Transverse colon (tissue), 4 donors: ENCODE measurements around the gene KRTAP5-1. TPM values are rescaled to one million over a fixed set of nuclear protein-coding genes. Genes with fewer than 3 reads are reported as not detected.

Experiments
- DNase-seq: peaks from one replicate; pipeline ENCODE4 v3.0.0-alpha.2; 2019
- H3K27ac ChIP-seq, 4 donors: fragments of 200-600 bp; sonication (generic); 2 replicates each; pipeline ENCODE4 v1.5.1; 2016 to 2018; ENCODE audit warnings: inconsistent platforms in 4 of 4
- H3K27me3 ChIP-seq: fragments of 200-600 bp; sonication (generic); 2 replicates; pipeline ENCODE4 v1.5.1; 2017; ENCODE audit warnings: inconsistent platforms
- H3K36me3 ChIP-seq, 4 donors: fragments of 200-600 bp; sonication (generic); 2 replicates each; pipeline ENCODE4 v1.5.1; 2017 to 2019; ENCODE audit warnings: inconsistent platforms in 4 of 4
- H3K4me1 ChIP-seq, 4 donors: fragments of 200-600 bp; sonication (generic); 2 replicates each; pipeline ENCODE4 v1.5.1; 2017 to 2020; ENCODE audit warnings: inconsistent platforms in 4 of 4
- H3K4me3 ChIP-seq, 4 donors: fragments of 200-600 bp; sonication (generic); 1 replicate in 1 of 4; 2 replicates in 3 of 4; pipeline versions ENCODE4 v1.5.1 to v1.6.1; 2017 to 2019; ENCODE audit warnings: inconsistent platforms in 4 of 4
- H3K9me3 ChIP-seq, 2 donors: fragments of 200-600 bp; sonication (generic); 2 replicates each; pipeline ENCODE4 v1.5.1; 2017 to 2019; ENCODE audit warnings: inconsistent platforms in 2 of 2
- EP300 ChIP-seq: sonication (generic); formaldehyde crosslinking; IDR thresholded peaks from one replicate; pipeline ENCODE4 v1.6.1; 2017; ENCODE audit warnings: antibody characterized with exemption, low read depth
- POLR2A ChIP-seq: fragments of 450-650 bp; IDR thresholded peaks from one replicate; pipeline ENCODE4 v1.6.1; 2016; ENCODE audit warnings: antibody characterized with exemption, mild to moderate bottlenecking, moderate library complexity
- POLR2AphosphoS5 ChIP-seq, 3 donors: sonication (generic); formaldehyde crosslinking; IDR thresholded peaks; one replicate each; pipeline ENCODE4 v1.6.1; 2016; ENCODE audit warnings: antibody characterized with exemption in 3 of 3
- WGBS, 2 donors: methylation state at CpG; one replicate each; pipeline ENCODE4 v1.1.5; 2018; ENCODE audit warnings: low coverage in 1 of 2; 5-methylcytosine and 5-hydroxymethylcytosine counted together
- in situ Hi-C, 4 donors: fragments of 200-750 bp; cut with MboI; loops; one replicate each; pipeline versions ENCODE4 v1.15.0 to v1.15.1; 2017; ENCODE audit warnings: low sequenced_read_pairs in 3 of 4, low pct_ligation_motif_present in 1 of 4, low pct_unique_long_range_greater_than_20kb in 1 of 4
- intact Hi-C: fragments of 100-400 bp; cut with DNase I; formaldehyde crosslinking; loops from one replicate; pipeline ENCODE4 v1.15.1; 2023; ENCODE audit warnings: low total_unique reads
- total RNA-seq, 4 donors: library from RNA; depleted of rRNA; stranded (reverse); fragments of >200 nt; gene quantifications; one replicate each; pipeline ENCODE4 v1.1.0, GENCODE V29; 2016
- TF ChIP-seq, protein P1 (sequence below), 5 experiments: fragments of 200-600 bp in 3 of 5; fragments of 450-650 bp in 2 of 5; sonication (generic) in 3 of 5; IDR thresholded peaks; 1 replicate in 2 of 5; 2 replicates in 3 of 5; pipeline ENCODE4 v1.5.1; 2016 to 2017; ENCODE audit warnings: antibody characterized with exemption in 5 of 5, inconsistent platforms in 3 of 5, mild to moderate bottlenecking in 2 of 5, moderate library complexity in 1 of 5

KRTAP5-1 gene
- total RNA-seq, 4 donors from 2014 or later = not detected

DNA sequence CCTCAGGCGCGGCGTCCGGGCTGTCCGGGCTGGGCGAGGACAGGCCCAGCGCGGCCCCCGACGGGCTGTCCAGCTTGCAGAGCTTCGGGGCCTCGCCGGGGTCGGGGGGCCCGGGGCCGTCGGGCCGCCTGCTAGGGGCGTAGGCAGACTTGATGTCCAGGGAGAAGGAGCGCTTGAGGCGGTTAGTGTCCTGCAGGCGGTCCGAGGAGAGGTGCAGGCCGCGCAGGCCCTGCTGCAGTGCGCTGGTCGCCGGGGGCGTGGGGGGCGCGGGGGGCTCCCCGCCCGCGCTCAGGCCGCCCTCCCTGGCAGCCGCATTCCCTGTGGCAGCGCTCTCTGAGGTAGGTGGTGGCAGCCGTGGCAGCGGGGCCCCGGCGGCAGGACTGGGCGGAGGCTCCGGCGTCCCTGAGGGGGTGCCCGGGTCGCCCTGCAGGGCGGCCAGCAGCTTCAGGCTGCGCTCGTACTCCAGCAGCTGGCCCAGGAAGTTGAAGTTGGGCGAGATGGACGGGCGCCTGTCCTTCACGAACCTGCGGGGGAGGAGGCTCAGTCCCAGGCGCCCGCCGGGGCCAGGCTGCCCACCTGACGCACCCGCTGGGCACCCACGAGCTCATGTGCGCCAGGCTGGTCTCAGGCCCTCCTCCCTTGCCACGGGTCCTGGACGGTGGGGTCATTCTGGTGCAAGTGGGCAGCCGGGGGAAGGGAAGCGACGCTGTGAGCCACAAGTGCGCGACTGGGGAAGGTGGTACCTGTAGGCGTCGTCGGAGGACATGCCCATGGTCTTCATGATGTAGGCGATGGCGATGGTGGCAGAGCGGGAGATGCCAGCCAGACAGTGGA is 27.8 kb downstream of the KRTAP5-1 start:
- Histone ChIP-seq H3K4me3 (no peak overlapping the region), H3K4me1 (peaks cover 32 to 49% (median 39%) of the 10 kb centered on the region in 4 donors), H3K9me3 (no peaks in the 10 kb centered on the region), H3K27me3 (no peaks in the 10 kb centered on the region), H3K27ac (peak overlapping the region; percentile 84 to 98 (median 90)), H3K36me3 (peaks cover 0 to 6% (median 0%) of the 10 kb centered on the region in 4 donors)
- 93% methylated on average over 45 of the region's 74 CpGs; no CpG with 5 or more reads in 1 of the 2 donors for WGBS, 2 donors
- no peak for DNase-seq
- TF ChIP-seq POLR2AphosphoS5 (IDR thresholded peaks at IDR 0.05) = no peak
- no peak for TF ChIP-seq EP300
- TF ChIP-seq POLR2A = no peak
- TF ChIP-seq, protein P1, sequence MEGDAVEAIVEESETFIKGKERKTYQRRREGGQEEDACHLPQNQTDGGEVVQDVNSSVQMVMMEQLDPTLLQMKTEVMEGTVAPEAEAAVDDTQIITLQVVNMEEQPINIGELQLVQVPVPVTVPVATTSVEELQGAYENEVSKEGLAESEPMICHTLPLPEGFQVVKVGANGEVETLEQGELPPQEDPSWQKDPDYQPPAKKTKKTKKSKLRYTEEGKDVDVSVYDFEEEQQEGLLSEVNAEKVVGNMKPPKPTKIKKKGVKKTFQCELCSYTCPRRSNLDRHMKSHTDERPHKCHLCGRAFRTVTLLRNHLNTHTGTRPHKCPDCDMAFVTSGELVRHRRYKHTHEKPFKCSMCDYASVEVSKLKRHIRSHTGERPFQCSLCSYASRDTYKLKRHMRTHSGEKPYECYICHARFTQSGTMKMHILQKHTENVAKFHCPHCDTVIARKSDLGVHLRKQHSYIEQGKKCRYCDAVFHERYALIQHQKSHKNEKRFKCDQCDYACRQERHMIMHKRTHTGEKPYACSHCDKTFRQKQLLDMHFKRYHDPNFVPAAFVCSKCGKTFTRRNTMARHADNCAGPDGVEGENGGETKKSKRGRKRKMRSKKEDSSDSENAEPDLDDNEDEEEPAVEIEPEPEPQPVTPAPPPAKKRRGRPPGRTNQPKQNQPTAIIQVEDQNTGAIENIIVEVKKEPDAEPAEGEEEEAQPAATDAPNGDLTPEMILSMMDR (IDR thresholded peaks at IDR 0.05) = no peak
- intact Hi-C loops = no loop called here
- in situ Hi-C loops = no loop called here

- no peak for DNase-seq
- intact Hi-C loops = no loop called here
These were observed 28.7 kb downstream of the KRTAP5-1 start for GRCh38 chr11:1556278-1556902.

DNA sequence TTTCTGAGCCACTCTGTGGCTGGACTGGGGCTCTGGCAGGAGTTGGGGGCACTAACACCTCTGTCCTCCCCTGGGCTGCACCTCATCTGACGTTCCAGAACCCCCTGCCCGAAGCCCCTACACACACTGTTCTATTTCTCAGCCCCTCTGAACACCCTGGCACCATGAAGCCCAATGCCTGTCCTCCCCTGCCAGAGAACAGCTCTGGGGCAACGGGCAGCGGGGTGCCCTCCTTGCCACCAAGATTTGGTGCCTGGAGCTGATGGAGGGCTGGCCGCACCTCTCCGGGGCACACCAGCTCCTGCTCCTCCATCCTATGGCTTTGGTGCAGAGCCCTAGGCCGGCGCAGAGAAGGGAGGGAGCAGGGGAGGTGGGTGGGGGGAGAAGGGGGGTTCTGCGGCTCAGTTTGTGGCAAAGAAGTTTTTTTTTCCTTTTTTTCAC is 29.4 kb downstream of the KRTAP5-1 start:
- intact Hi-C loops (no loop called here), in situ Hi-C loops (no loop called here)
- Histone ChIP-seq H3K27ac (no peak overlapping the region), H3K36me3 (peaks cover 0 to 6% (median 0%) of the 10 kb centered on the region in 4 donors), H3K4me3 (no peak overlapping the region), H3K9me3 (no peaks in the 10 kb centered on the region), H3K27me3 (no peaks in the 10 kb centered on the region), H3K4me1 (peaks cover 32 to 49% (median 39%) of the 10 kb centered on the region in 4 donors)
- DNase-seq = no peak
- 85% methylated on average over 9 of the region's 9 CpGs; no CpG with 5 or more reads in 1 of the 2 donors for WGBS, 2 donors
- TF ChIP-seq POLR2AphosphoS5 (IDR thresholded peaks at IDR 0.05) (no peak), EP300 (no peak), POLR2A (no peak)
- TF ChIP-seq, protein P1 (IDR thresholded peaks at IDR 0.05) = no peak

More at GRCh38 chr11:1556278-1556902, 28.7 kb downstream of the KRTAP5-1 start:
- Histone ChIP-seq H3K9me3 (no peaks in the 10 kb centered on the region), H3K27ac (no peak overlapping the region), H3K4me1 (peaks cover 32 to 49% (median 39%) of the 10 kb centered on the region in 4 donors), H3K27me3 (no peaks in the 10 kb centered on the region), H3K4me3 (no peak overlapping the region), H3K36me3 (peaks cover 0 to 6% (median 0%) of the 10 kb centered on the region in 4 donors)
- in situ Hi-C loops = no loop called here
- TF ChIP-seq POLR2A (no peak), EP300 (no peak), POLR2AphosphoS5 (IDR thresholded peaks at IDR 0.05) (no peak)
- TF ChIP-seq, protein P1 (IDR thresholded peaks at IDR 0.05) = no peak
- 76 to 83% methylated on average over 20 to 60 of the region's 63 CpGs for WGBS, 2 donors
